Fibroblast of mammary gland (primary cell): ENCODE data around the gene BAK1.
"Not testable (repeated sequence)": the region's sequence is repeated elsewhere in the genome, so short reads cannot be mapped to it uniquely, and the experiment has no call there.

Experiments
- DNase-seq: peaks from one replicate; pipeline ENCODE4 v3.0.0-alpha.2; 2010; ENCODE audit warnings: low read depth
- H3K4me3 ChIP-seq: 2 replicates; pipeline ENCODE4 v1.5.1; 2011; ENCODE audit warnings: low read depth, mild to moderate bottlenecking, low read length, moderate library complexity; ENCODE audit not compliant: control insufficient read depth
- CTCF ChIP-seq: conservative IDR thresholded peaks from 2 replicates; pipeline ENCODE4 v1.5.1; 2011; ENCODE audit warnings: low read depth, low read length, inconsistent platforms; ENCODE audit not compliant: control insufficient read depth, insufficient read depth

The BAK1 gene

GRCh38 chr6:33552252-33552651 is 27.8 kb downstream of the BAK1 start:
- DNase-seq, result no peak
- no peak overlapping the region for H3K4me3 ChIP-seq
- TF ChIP-seq CTCF, result no peak

GRCh38 chr6:33551538-33551937 is 28.5 kb downstream of the BAK1 start:
- H3K4me3 ChIP-seq, result no peak overlapping the region
- no peak for TF ChIP-seq CTCF
- DNase-seq, result no peak

GRCh38 chr6:33549896-33550295 is 30.2 kb downstream of the BAK1 start:
- no peak for TF ChIP-seq CTCF
- no peak for DNase-seq
- no peak overlapping the region for H3K4me3 ChIP-seq

GRCh38 chr6:33549196-33549595 is 30.9 kb downstream of the BAK1 start:
- no peak for DNase-seq
- H3K4me3 ChIP-seq, result no peak overlapping the region
- no peak for TF ChIP-seq CTCF

- TF ChIP-seq CTCF, result no peak
- no peak overlapping the region for H3K4me3 ChIP-seq
Measured at GRCh38 chr6:33547499-33547898, 32.6 kb downstream of the BAK1 start.

GRCh38 chr6:33546766-33547165 is 33.3 kb downstream of the BAK1 start:
- no peak overlapping the region for H3K4me3 ChIP-seq
- TF ChIP-seq CTCF, result no peak
- DNase-seq, result no peak

More at GRCh38 chr6:33547499-33547898, 32.6 kb downstream of the BAK1 start:
- DNase-seq, result no peak

- not testable (repeated sequence) for H3K4me3 ChIP-seq, DNase-seq
Measured at GRCh38 chr6:33545292-33545691, 34.8 kb downstream of the BAK1 start.
